IMR-90 (cell line): ENCODE measurements around the gene OVOL1.

ENCODE experiments used
- BHLHE40 ChIP-seq: fragments of 150-350 bp; IDR thresholded peaks from 2 replicates; pipeline ENCODE4 v1.6.1; 2016; ENCODE audit warnings: mild to moderate bottlenecking, low read depth, low read length
- CEBPB ChIP-seq: IDR thresholded peaks from 2 replicates; pipeline ENCODE4 v1.6.1; 2012; ENCODE audit warnings: low read depth, low read length, improper control_type of control experiment
- CHD1 ChIP-seq: IDR thresholded peaks from 2 replicates; pipeline ENCODE4 v1.6.1; 2012; ENCODE audit warnings: low read depth, low read length, improper control_type of control experiment
- CTCF ChIP-seq: conservative IDR thresholded peaks from 2 replicates; pipeline ENCODE4 v1.5.1; 2012; ENCODE audit warnings: mild to moderate bottlenecking, low read depth, low read length, improper control_type of control experiment
- ELK1 ChIP-seq: fragments of 150-350 bp; IDR thresholded peaks from 2 replicates; pipeline ENCODE4 v1.6.1; 2016; ENCODE audit warnings: low read depth, mild to moderate bottlenecking, low read length, moderate library complexity, borderline replicate concordance
- MAZ ChIP-seq: IDR thresholded peaks from 2 replicates; pipeline ENCODE4 v1.6.1; 2012; ENCODE audit warnings: low read depth, mild to moderate bottlenecking, low read length, improper control_type of control experiment, moderate library complexity, borderline replicate concordance
- POLR2A ChIP-seq: IDR thresholded peaks from 2 replicates; pipeline ENCODE4 v1.6.1; 2012; ENCODE audit warnings: mild to moderate bottlenecking, low read depth, low read length
- RAD21 ChIP-seq: IDR thresholded peaks from 2 replicates; pipeline ENCODE4 v1.6.1; 2012; ENCODE audit warnings: low read length, improper control_type of control experiment
- RCOR1 ChIP-seq: IDR thresholded peaks from 2 replicates; pipeline ENCODE4 v1.6.1; 2012; ENCODE audit warnings: mild to moderate bottlenecking, low read length, improper control_type of control experiment; ENCODE audit not compliant: insufficient replicate concordance
- RFX5 ChIP-seq: IDR thresholded peaks from 2 replicates; pipeline ENCODE4 v1.8.0; 2012; ENCODE audit warnings: low read depth, mild to moderate bottlenecking, low read length, moderate library complexity
- SMC3 ChIP-seq: fragments of 150-350 bp; IDR thresholded peaks from 2 replicates; pipeline ENCODE4 v1.6.1; 2016; ENCODE audit warnings: low read depth, mild to moderate bottlenecking, antibody characterized with exemption, low read length, moderate library complexity
- USF2 ChIP-seq: fragments of 150-350 bp; IDR thresholded peaks from 2 replicates; pipeline ENCODE4 v1.6.1; 2017; ENCODE audit warnings: mild to moderate bottlenecking, antibody characterized with exemption, low read length, low read depth

- TF ChIP-seq RAD21 = no peak
- peak; percentile 29 for TF ChIP-seq CTCF
- no peak for TF ChIP-seq CHD1
- TF ChIP-seq POLR2A = peak; percentile 62; the same call in 1 of the 2 replicates
- TF ChIP-seq USF2 = no peak
- TF ChIP-seq SMC3 = no peak
- TF ChIP-seq RCOR1 = no peak
- TF ChIP-seq CEBPB = no peak
- TF ChIP-seq MAZ = peak; percentile 45
- TF ChIP-seq ELK1 = no peak
- TF ChIP-seq RFX5 = no peak
- no peak for TF ChIP-seq BHLHE40
These were observed 6.1 kb upstream of the OVOL1 start, which contains the start of gene AP5B1 for GRCh38 chr11:65780770-65781151.
